Body of pancreas (tissue), 4 donors: Measurements from ENCODE around the gene GPR35. TPM values are rescaled to one million over a fixed set of nuclear protein-coding genes. Genes with fewer than 3 reads are reported as not detected.

Source experiments
- ATAC-seq: fragments of 150-250 bp; one replicate; pipeline ENCODE4 v1.9.1; 2016
- DNase-seq, 4 donors: peaks; one replicate each; pipeline ENCODE4 v3.0.0-alpha.2; 2019
- H3K27ac ChIP-seq, 4 donors: fragments of 200-600 bp; sonication (generic); 1 replicate in 3 of 4; 2 replicates in 1 of 4; pipeline versions ENCODE4 v1.5.1 to v1.6.1; 2016 to 2019; ENCODE audit warnings: mild to moderate bottlenecking in 1 of 4, mixed read lengths in 1 of 4, moderate library complexity in 1 of 4
- H3K27me3 ChIP-seq, 2 donors: fragments of 200-600 bp; sonication (generic); one replicate each; pipeline ENCODE4 v1.6.0; 2016; ENCODE audit warnings: mild to moderate bottlenecking in 1 of 2
- H3K36me3 ChIP-seq, 2 donors: fragments of 200-600 bp; sonication (generic); replicated peaks in 1 of 2; 2 replicates each; pipeline ENCODE4 v1.5.1; 2016; ENCODE audit warnings: low read depth in 2 of 2; ENCODE audit not compliant: insufficient read depth in 1 of 2
- H3K4me1 ChIP-seq: fragments of 200-600 bp; sonication (generic); one replicate; pipeline ENCODE4 v1.6.0; 2016
- H3K4me3 ChIP-seq, 2 donors: fragments of 200-600 bp; sonication (generic); 1 replicate in 1 of 2; 2 replicates in 1 of 2; pipeline ENCODE4 v1.5.1; 2016 to 2019
- H3K9me3 ChIP-seq, 3 donors: fragments of 200-600 bp; sonication (generic); 1 replicate in 2 of 3; 2 replicates in 1 of 3; pipeline ENCODE4 v1.5.1; 2016
- POLR2A ChIP-seq, 3 donors: fragments of 450-650 bp; IDR thresholded peaks; one replicate each; pipeline ENCODE4 v1.6.1; 2016; ENCODE audit warnings: antibody characterized with exemption in 3 of 3, mild to moderate bottlenecking in 2 of 3
- WGBS, 2 donors: methylation state at CpG; one replicate each; pipeline ENCODE4 v1.1.5; 2017; 5-methylcytosine and 5-hydroxymethylcytosine counted together
- intact Hi-C: fragments of 100-400 bp; cut with DNase I; formaldehyde crosslinking; loops from one replicate; pipeline ENCODE4 v1.15.1; 2023
- total RNA-seq, 2 donors: library from RNA; depleted of rRNA; stranded (reverse); fragments of >200 nt; gene quantifications; one replicate each; pipeline ENCODE4 v1.1.0, GENCODE V29; 2016
- TF ChIP-seq, protein P1 (sequence below), 7 experiments: fragments of 450-650 bp in 4 of 7; fragments of 200-600 bp in 3 of 7; sonication (generic) in 3 of 7; IDR thresholded peaks; one replicate each; pipeline ENCODE4 v1.5.1; 2016 to 2019; ENCODE audit warnings: antibody characterized with exemption in 7 of 7

The GPR35 gene
- total RNA-seq, 2 donors from 2014 or later, result 0.33 to 3.4 TPM

DNA sequence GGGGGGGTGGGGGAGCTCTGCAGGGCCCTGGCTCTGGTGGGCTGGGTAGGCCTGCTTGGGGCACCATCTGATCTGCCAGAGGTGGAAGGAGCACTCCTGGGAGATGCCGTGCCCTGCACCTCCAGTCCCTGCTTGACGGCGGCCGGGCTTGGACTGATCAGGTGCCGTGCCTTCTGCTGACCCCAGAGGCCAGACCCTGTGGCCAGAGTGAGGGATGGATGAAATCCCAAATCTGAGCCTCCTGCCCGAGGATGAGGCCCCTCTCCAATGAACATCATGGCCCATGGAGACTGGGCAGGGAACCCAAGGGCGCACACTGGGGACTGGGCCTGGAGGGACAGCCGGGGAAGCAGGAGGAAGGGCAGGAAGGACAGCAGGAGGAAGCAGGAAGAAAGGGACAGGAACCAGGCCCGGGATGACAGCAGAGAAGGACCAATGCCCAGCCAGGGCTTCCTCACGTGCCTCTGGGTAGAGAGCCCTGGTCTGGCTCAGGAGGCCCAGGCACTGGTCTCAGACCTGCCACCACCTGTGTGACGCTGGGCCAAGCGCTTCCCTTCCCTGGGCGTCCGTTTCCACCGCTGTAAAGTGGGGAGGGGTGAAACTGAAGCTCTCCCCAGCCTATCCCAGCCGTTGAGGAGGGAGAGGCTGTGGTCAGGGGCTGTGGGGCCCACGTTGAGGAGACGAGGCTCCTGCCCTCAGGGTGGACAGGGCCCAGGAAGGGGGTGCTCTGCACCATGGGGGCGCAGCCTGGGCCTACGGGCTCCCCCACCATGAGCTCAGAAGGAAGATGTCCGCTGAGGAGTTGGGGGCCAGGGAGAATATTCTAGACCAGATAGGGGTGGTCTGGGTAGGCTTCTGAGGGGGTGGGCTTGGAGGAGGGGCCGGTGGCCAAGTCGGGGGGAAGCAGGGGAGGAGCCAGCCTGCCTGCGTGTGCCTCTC is 1.0 kb upstream of the GPR35 start:
- DNase-seq (peak in 2 of 4 donors; percentile 3 to 12), ATAC-seq (peak; percentile 16)
- Histone ChIP-seq H3K36me3 (no peaks in the 10 kb centered on the region), H3K27me3 (no peaks in the 10 kb centered on the region), H3K4me3 (no peak overlapping the region), H3K9me3 (no peaks in the 10 kb centered on the region), H3K27ac (no peak overlapping the region), H3K4me1 (no peaks in the 10 kb centered on the region)
- intact Hi-C loops, result no loop called here
- TF ChIP-seq, protein P1, sequence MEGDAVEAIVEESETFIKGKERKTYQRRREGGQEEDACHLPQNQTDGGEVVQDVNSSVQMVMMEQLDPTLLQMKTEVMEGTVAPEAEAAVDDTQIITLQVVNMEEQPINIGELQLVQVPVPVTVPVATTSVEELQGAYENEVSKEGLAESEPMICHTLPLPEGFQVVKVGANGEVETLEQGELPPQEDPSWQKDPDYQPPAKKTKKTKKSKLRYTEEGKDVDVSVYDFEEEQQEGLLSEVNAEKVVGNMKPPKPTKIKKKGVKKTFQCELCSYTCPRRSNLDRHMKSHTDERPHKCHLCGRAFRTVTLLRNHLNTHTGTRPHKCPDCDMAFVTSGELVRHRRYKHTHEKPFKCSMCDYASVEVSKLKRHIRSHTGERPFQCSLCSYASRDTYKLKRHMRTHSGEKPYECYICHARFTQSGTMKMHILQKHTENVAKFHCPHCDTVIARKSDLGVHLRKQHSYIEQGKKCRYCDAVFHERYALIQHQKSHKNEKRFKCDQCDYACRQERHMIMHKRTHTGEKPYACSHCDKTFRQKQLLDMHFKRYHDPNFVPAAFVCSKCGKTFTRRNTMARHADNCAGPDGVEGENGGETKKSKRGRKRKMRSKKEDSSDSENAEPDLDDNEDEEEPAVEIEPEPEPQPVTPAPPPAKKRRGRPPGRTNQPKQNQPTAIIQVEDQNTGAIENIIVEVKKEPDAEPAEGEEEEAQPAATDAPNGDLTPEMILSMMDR (IDR thresholded peaks at IDR 0.05), result no peak
- TF ChIP-seq POLR2A (IDR thresholded peaks at IDR 0.05), result no peak
- WGBS, 2 donors, result 64 to 79% methylated on average over 20 to 22 of the region's 24 CpGs

DNA sequence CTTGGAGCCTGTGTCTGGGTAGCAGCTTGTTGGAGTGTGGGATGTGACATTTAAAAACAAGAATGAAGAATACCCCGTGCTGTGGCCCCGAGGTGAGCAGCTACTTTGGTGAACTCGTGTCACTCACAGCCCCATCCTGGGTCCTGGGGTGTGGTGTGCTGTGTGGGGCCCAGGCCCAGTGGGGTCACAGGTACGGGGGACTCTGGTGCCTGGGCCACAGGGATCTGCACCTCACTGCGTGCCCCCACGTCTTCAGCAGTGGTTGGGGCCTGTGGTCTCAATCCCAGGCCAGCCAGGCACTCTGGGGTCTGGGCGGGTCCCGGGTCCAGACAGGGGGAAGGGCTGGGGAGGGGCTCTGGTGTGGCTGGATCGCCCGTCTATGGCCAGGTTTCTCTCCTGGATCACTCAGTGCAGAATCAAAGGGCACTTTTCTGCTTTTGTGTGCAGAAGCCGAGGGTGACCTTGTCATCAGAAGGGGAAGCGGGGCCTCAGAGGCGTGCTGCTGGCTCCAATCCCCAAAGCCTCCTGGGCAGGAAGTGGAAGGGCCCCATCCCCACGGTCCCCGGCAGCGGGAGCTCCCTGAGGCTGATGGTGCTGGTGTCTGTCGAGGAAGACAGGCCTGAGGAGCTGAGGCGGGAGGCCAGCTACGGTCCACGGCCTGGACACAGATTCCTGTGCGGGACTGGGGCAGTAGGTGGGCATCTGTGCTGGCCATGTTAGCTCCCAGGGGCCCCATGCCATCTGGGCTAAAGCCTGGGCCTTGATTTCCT is 1.4 kb downstream of the GPR35 start:
- Histone ChIP-seq H3K9me3 (no peaks in the 10 kb centered on the region), H3K27ac (no peak overlapping the region), H3K4me1 (no peaks in the 10 kb centered on the region), H3K36me3 (no peaks in the 10 kb centered on the region), H3K4me3 (no peak overlapping the region), H3K27me3 (no peaks in the 10 kb centered on the region)
- peak in 3 of 4 donors; percentile 10 to 44 (median 19) for DNase-seq
- WGBS, 2 donors, result 31 to 65% methylated on average over 5 to 21 of the region's 21 CpGs
- TF ChIP-seq, protein P1 (IDR thresholded peaks at IDR 0.05), result no peak
- no peak for TF ChIP-seq POLR2A (IDR thresholded peaks at IDR 0.05)
- intact Hi-C loops, result no loop called here
- no peak for ATAC-seq

DNA sequence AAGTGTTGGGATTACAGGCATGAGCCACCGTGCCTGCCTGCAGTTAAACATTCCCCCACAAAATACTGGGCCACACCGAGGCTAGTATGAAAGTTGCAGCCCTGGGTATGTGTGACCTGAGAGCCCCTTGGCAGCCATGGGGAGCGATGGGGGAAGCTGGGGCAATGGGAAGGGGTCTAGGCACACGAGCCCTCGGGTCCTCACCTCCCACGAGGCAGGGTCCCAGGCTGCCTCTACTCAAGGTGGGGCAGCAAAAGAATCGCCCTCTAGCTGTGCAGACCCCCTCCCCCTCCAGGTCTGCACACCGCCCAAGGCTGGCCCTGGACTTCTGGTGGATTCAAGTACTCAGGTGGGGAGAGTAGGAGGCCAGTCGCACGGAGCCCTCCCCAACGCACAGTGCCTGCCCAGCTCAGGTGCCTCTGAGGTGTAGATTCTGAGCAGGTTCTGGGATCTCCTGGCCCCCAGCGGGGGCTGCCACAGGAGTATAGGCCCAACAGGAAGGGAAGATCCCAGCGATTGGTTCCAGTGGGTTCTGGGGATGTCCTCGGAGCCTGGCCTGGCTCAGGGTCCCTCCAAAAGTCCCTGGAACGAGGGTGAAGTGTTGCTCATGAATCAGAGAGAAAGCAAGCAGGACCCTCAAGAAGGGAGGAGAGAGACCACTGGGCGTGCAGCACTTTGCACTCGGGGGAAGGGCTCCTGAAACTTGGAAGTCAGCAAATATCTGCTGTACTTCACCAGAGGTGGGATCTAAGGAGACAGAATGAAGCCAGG is 2.6 kb downstream of the GPR35 start:
- Histone ChIP-seq H3K9me3 (no peaks in the 10 kb centered on the region), H3K4me3 (no peak overlapping the region), H3K27me3 (no peaks in the 10 kb centered on the region), H3K36me3 (no peaks in the 10 kb centered on the region), H3K4me1 (no peaks in the 10 kb centered on the region), H3K27ac (no peak overlapping the region)
- intact Hi-C loops, result no loop called here
- WGBS, 2 donors, result 69 to 81% methylated on average over 9 to 13 of the region's 17 CpGs
- DNase-seq, result peak in 2 of 4 donors; percentile 3 to 8
- no peak for ATAC-seq
- no peak for TF ChIP-seq POLR2A (IDR thresholded peaks at IDR 0.05)
- TF ChIP-seq, protein P1 (IDR thresholded peaks at IDR 0.05), result no peak

DNA sequence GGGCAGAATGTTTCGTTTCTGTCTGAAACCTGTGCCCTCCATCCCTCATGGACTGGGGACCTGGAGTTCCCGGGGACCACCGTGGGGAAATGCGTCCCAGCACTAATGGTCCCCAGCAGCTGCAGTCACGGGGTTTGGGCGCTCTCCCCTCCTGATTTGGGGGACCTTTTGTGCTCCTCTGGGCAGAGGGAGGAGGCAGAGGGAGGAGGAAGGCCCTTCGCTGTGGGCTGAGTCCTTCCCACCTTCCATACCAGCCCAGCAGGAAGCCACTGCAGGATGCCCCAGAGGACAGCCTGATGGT is 3.2 kb downstream of the GPR35 start:
- H3K27ac ChIP-seq, result no peak overlapping the region
- H3K9me3 ChIP-seq, result no peaks in the 10 kb centered on the region
- TF ChIP-seq POLR2A (IDR thresholded peaks at IDR 0.05), result no peak
- TF ChIP-seq, protein P1 (IDR thresholded peaks at IDR 0.05), result no peak
- H3K4me3 ChIP-seq, result no peak overlapping the region
- peak in 1 of 4 donors; percentile 1 for DNase-seq
- H3K36me3 ChIP-seq, result no peaks in the 10 kb centered on the region
- no peaks in the 10 kb centered on the region for H3K27me3 ChIP-seq
- no peaks in the 10 kb centered on the region for H3K4me1 ChIP-seq
- 71 to 76% methylated on average over 6 to 7 of the region's 7 CpGs for WGBS, 2 donors
- intact Hi-C loops, result no loop called here
- no peak for ATAC-seq
